Endothelial cell of umbilical vein (primary cell): ENCODE data around the gene SLC9A1. TPM values are rescaled to one million over a fixed set of nuclear protein-coding genes. Genes with fewer than 3 reads are reported as not detected.

Source experiments
- BruUV-seq: library from RNA; stranded (reverse); fragments of 400-500 nt; replicated peaks from 2 replicates; lab custom pipeline; 2021; lab: Mats Ljungman, UMichigan
- CTCF ChIA-PET: fragments of 300-600, 350-600 bp; sonication (Branson Sonifier 250); formaldehyde crosslinking; loops from one replicate; lab custom pipeline; 2021; ENCODE audit warnings: antibody characterized with exemption, inconsistent platforms; lab: Charles Lee
- POLR2A ChIA-PET: fragments of 300-600, 350-600 bp; sonication (Branson Sonifier 250); formaldehyde crosslinking; loops from one replicate; lab custom pipeline; 2021; ENCODE audit warnings: antibody characterized with exemption, inconsistent platforms; lab: Charles Lee
- DNase-seq: peaks from one replicate; pipeline ENCODE4 v3.0.0-alpha.2; 2011; ENCODE audit warnings: low read depth, low spot score
- FAIRE-seq: peaks from 2 replicates; lab custom pipeline; 2011; peaks lifted over from hg19 to GRCh38; lab: Jason Lieb, UNC
- H2AFZ ChIP-seq: 2 replicates; pipeline ENCODE4 v1.6.0; 2012; ENCODE audit warnings: low read depth, low read length, control low read depth, inconsistent platforms
- H3K27ac ChIP-seq: 2 replicates; pipeline ENCODE4 v1.5.1; 2011; ENCODE audit warnings: low read depth, mild to moderate bottlenecking, control low read depth, low read length, moderate library complexity; ENCODE audit not compliant: insufficient read depth
- H3K27me3 ChIP-seq, 2 experiments: 2 replicates each; pipeline versions ENCODE4 v1.6.0 to v1.6.1; 2011; ENCODE audit warnings: low read length in 2 of 2, mixed read lengths in 1 of 2; ENCODE audit not compliant: control insufficient read depth in 2 of 2, insufficient read depth in 2 of 2
- H3K36me3 ChIP-seq, 2 experiments: 2 replicates in 1 of 2; 3 replicates in 1 of 2; pipeline ENCODE4 v1.5.1; 2011; ENCODE audit warnings: low read length in 2 of 2, mild to moderate bottlenecking in 1 of 2, moderate library complexity in 1 of 2; ENCODE audit not compliant: control insufficient read depth in 2 of 2, insufficient read depth in 2 of 2; ENCODE audit errors: extremely low read depth in 1 of 2
- H3K4me1 ChIP-seq: 3 replicates; pipeline ENCODE4 v1.5.1; 2011; ENCODE audit warnings: mild to moderate bottlenecking, low read length; ENCODE audit not compliant: control insufficient read depth, insufficient read depth; ENCODE audit errors: extremely low read depth
- H3K4me2 ChIP-seq: 2 replicates; pipeline ENCODE4 v1.6.1; 2011; ENCODE audit warnings: low read length, control low read depth, mixed read lengths; ENCODE audit not compliant: insufficient read depth
- H3K4me3 ChIP-seq, 3 experiments: fragments of 200-600 bp in 1 of 3; sonication (generic), shearing (Covaris generic) in 1 of 3; replicated peaks in 1 of 3; 2 replicates each; pipeline ENCODE4 v1.5.1; 2011 to 2016; ENCODE audit warnings: control low read depth in 3 of 3, low read length in 3 of 3, mild to moderate bottlenecking in 2 of 3, inconsistent platforms in 1 of 3, low read depth in 1 of 3, moderate library complexity in 1 of 3; ENCODE audit not compliant: insufficient read depth in 1 of 3
- H3K79me2 ChIP-seq: 2 replicates; pipeline ENCODE4 v1.6.0; 2012; ENCODE audit warnings: low read length, inconsistent platforms; ENCODE audit not compliant: control insufficient read depth, insufficient read depth
- H3K9ac ChIP-seq: replicated peaks from 2 replicates; pipeline ENCODE3; 2011; ENCODE audit warnings: low read length, control low read depth; ENCODE audit not compliant: insufficient read depth; ENCODE audit errors: extremely low read depth
- H3K9me1 ChIP-seq: replicated peaks from 3 replicates; pipeline ENCODE4 v1.6.0; 2011; ENCODE audit warnings: mild to moderate bottlenecking, low read length; ENCODE audit not compliant: control insufficient read depth, insufficient read depth; ENCODE audit errors: extremely low read depth
- H3K9me3 ChIP-seq: replicated peaks from 2 replicates; pipeline ENCODE4 v1.5.1; 2012; ENCODE audit warnings: low read length, inconsistent platforms; ENCODE audit not compliant: control insufficient read depth, insufficient read depth
- H4K20me1 ChIP-seq: replicated peaks from 2 replicates; pipeline ENCODE3; 2011; ENCODE audit warnings: mild to moderate bottlenecking, low read length; ENCODE audit not compliant: control insufficient read depth, insufficient read depth; ENCODE audit errors: extremely low read depth
- CTCF ChIP-seq, 2 donors: IDR thresholded peaks; 1 replicate in 1 of 2; 2 replicates in 1 of 2; pipeline ENCODE4 v1.5.1; 2011; ENCODE audit warnings: low read length in 2 of 2, mild to moderate bottlenecking in 2 of 2, moderate library complexity in 2 of 2, control low read depth in 1 of 2, inconsistent platforms in 1 of 2, low read depth in 1 of 2; ENCODE audit not compliant: insufficient read depth in 1 of 2; ENCODE audit errors: extremely low read depth in 1 of 2
- EZH2 ChIP-seq: IDR thresholded peaks from 2 replicates; pipeline ENCODE4 v1.6.1; 2012; ENCODE audit warnings: borderline replicate concordance, low read depth, mild to moderate bottlenecking, moderate library complexity, low read length, inconsistent platforms; ENCODE audit not compliant: severe bottlenecking
- FOS ChIP-seq: IDR thresholded peaks from 2 replicates; pipeline ENCODE4 v1.6.1; 2011; ENCODE audit warnings: mild to moderate bottlenecking, low read length, moderate library complexity, borderline replicate concordance; ENCODE audit not compliant: insufficient read depth
- GATA2 ChIP-seq: IDR thresholded peaks from 2 replicates; pipeline ENCODE4 v1.7.0; 2011; ENCODE audit warnings: low read depth, mild to moderate bottlenecking, moderate library complexity, mixed read lengths, low read length; ENCODE audit not compliant: insufficient read length, insufficient read depth
- JUN ChIP-seq: IDR thresholded peaks from 2 replicates; pipeline ENCODE4 v1.6.1; 2011; ENCODE audit warnings: borderline replicate concordance, low read depth; ENCODE audit not compliant: insufficient read length, insufficient read depth
- MAX ChIP-seq: IDR thresholded peaks from 2 replicates; pipeline ENCODE4 v1.6.1; 2011; ENCODE audit not compliant: insufficient read depth, insufficient read length
- MYC ChIP-seq: IDR thresholded peaks from one replicate; pipeline ENCODE4 v1.6.1; 2011; ENCODE audit warnings: mild to moderate bottlenecking, low read depth, low read length
- POLR2A ChIP-seq: IDR thresholded peaks from 2 replicates; pipeline ENCODE4 v1.6.1; 2012; ENCODE audit warnings: low read depth, mild to moderate bottlenecking, control low read depth, low read length
- POLR2AphosphoS5 ChIP-seq: IDR thresholded peaks from 2 replicates; pipeline ENCODE4 v1.6.1; 2012; ENCODE audit warnings: low read depth, mild to moderate bottlenecking, control low read depth, low read length, moderate library complexity; ENCODE audit not compliant: insufficient read depth
- dilution Hi-C: fragments of 300-500 bp; cut with MboI; formaldehyde crosslinking; loops from one replicate; pipeline ENCODE4 v1.15.0; 2019; ENCODE audit warnings: low sequenced_read_pairs; ENCODE audit not compliant: extremely low pct_ligation_motif_present
- intact Hi-C: fragments of 100-400 bp; cut with micrococcal nuclease; formaldehyde crosslinking; loops from one replicate; pipeline ENCODE4 v1.10.0; 2022
- polyA plus RNA-seq, 4 experiments: library from polyadenylated mRNA; depleted of rRNA in 3 of 4; stranded (reverse) in 3 of 4; unstranded in 1 of 4; fragments of >200 nt; gene quantifications; 2 replicates each; pipeline versions ENCODE4 v1.2.1 to v1.2.3, GENCODE V29; 2011 to 2012; ENCODE audit warnings: missing spikeins in 1 of 4
- total RNA-seq: library from RNA; stranded (reverse); gene quantifications from 2 replicates; pipeline ENCODE4 v1.2.3, GENCODE V29; 2021

Gene SLC9A1
- total and polyA plus RNA-seq, 2 donors (not counting 3 experiments of a cell fraction or from before 2014, with no cell fraction given): 22.8 to 59.2 TPM

GRCh38 chr1:27203946-27204345 is 49.0 kb upstream of the SLC9A1 start:
- H3K9me1 ChIP-seq: no peaks in the 10 kb centered on the region
- H3K4me3 ChIP-seq: no peak overlapping the region
- no peak overlapping the region for H3K4me2 ChIP-seq
- no TSS peak for BruUV-seq
- TF ChIP-seq GATA2: no peak
- TF ChIP-seq MYC: no peak
- TF ChIP-seq FOS: no peak
- no peak for TF ChIP-seq CTCF (IDR thresholded peaks at IDR 0.05; ENCODE audit: extremely low read depth in 1 of 2, insufficient read depth in 1 of 2, low read depth in 1 of 2, low read length in 2 of 2)
- no peak for TF ChIP-seq POLR2A
- no peak for TF ChIP-seq MAX
- TF ChIP-seq EZH2: no peak
- TF ChIP-seq POLR2AphosphoS5: no peak
- no peak for TF ChIP-seq JUN
- H4K20me1 ChIP-seq: no peaks in the 10 kb centered on the region
- no peak overlapping the region for H2AFZ ChIP-seq
- H3K36me3 ChIP-seq: no peaks in the 10 kb centered on the region
- H3K27ac ChIP-seq: no peak overlapping the region
- POLR2A ChIA-PET: no interaction called here
- no peaks in the 10 kb centered on the region for H3K9me3 ChIP-seq
- no peaks in the 10 kb centered on the region for H3K4me1 ChIP-seq
- intact Hi-C loops: no loop called here
- no peak overlapping the region for H3K9ac ChIP-seq
- H3K79me2 ChIP-seq: no peaks in the 10 kb centered on the region
- DNase-seq (no peak), FAIRE-seq (no peak)
- H3K27me3 ChIP-seq: peaks cover 0 to 5% of the 10 kb centered on the region in 2 experiments
- CTCF ChIA-PET: interaction anchor here (0.6 kb wide), 1 partner anchor 100 kb away, joined by 4 read pairs; no protein-coding TSS in a partner anchor
- dilution Hi-C loops: no loop called here
